NCI-H2196 treated with DMSO at 0.1 percent for 48 hours (cell line): ENCODE results near the gene DYNC1I1.

ENCODE experiments used
- DNase-seq: peaks from one replicate; lab custom pipeline; 2025; ENCODE audit not compliant: unreplicated experiment; lab: John Stamatoyannopoulos, UW

The DYNC1I1 gene

GRCh38 chr7:95847061-95847460 is 74.7 kb downstream of the DYNC1I1 start:
- DNase-seq: no peak

GRCh38 chr7:95859429-95859828 is 87.1 kb downstream of the DYNC1I1 start:
- DNase-seq: no peak

GRCh38 chr7:95861041-95861440 is 88.7 kb downstream of the DYNC1I1 start:
- no peak for DNase-seq

GRCh38 chr7:95863623-95864022 is 91.3 kb downstream of the DYNC1I1 start:
- DNase-seq: no peak

- no peak for DNase-seq
Measured at GRCh38 chr7:95865716-95866371, 93.5 kb downstream of the DYNC1I1 start.

GRCh38 chr7:95867309-95867708 is 95.0 kb downstream of the DYNC1I1 start:
- DNase-seq: peak; percentile 66

GRCh38 chr7:95871075-95871848 is 98.9 kb downstream of the DYNC1I1 start:
- DNase-seq: peak; percentile 28

GRCh38 chr7:95871896-95872295 is 99.5 kb downstream of the DYNC1I1 start:
- no peak for DNase-seq

GRCh38 chr7:95874129-95874528 is 101.8 kb downstream of the DYNC1I1 start:
- no peak for DNase-seq

GRCh38 chr7:95874541-95875265 is 102.3 kb downstream of the DYNC1I1 start:
- DNase-seq: no peak

GRCh38 chr7:95875519-95875918 is 103.2 kb downstream of the DYNC1I1 start:
- DNase-seq: no peak

GRCh38 chr7:95878677-95879076 is 106.3 kb downstream of the DYNC1I1 start:
- no peak for DNase-seq

GRCh38 chr7:95881597-95881996 is 109.2 kb downstream of the DYNC1I1 start:
- no peak for DNase-seq

- DNase-seq: no peak
Measured at GRCh38 chr7:95883217-95883616, 110.9 kb downstream of the DYNC1I1 start.

- peak; percentile 71 for DNase-seq
Measured at GRCh38 chr7:95886501-95887090, 114.2 kb downstream of the DYNC1I1 start.

GRCh38 chr7:95893484-95893883 is 121.1 kb downstream of the DYNC1I1 start:
- no peak for DNase-seq

GRCh38 chr7:95897557-95898251 is 125.3 kb downstream of the DYNC1I1 start:
- peak; percentile 65 for DNase-seq

GRCh38 chr7:95899919-95900513 is 127.7 kb downstream of the DYNC1I1 start:
- no peak for DNase-seq

GRCh38 chr7:95901006-95901405 is 128.7 kb downstream of the DYNC1I1 start:
- no peak for DNase-seq

- no peak for DNase-seq
Measured at GRCh38 chr7:95904099-95904498, 131.7 kb downstream of the DYNC1I1 start.

- DNase-seq: no peak
Measured at GRCh38 chr7:95905167-95905566, 132.8 kb downstream of the DYNC1I1 start.
